NB4 (cell line): ENCODE results near the gene ARHGAP18.

Experiments
- DNase-seq: peaks from one replicate; pipeline ENCODE4 v3.0.0; 2010; ENCODE audit warnings: low read depth
- H3K4me3 ChIP-seq: one replicate; pipeline ENCODE4 v1.5.1; 2011; ENCODE audit warnings: mild to moderate bottlenecking, low read depth, low read length, moderate library complexity
- CTCF ChIP-seq: IDR thresholded peaks from one replicate; pipeline ENCODE4 v1.5.1; 2012; ENCODE audit warnings: low read depth, low read length
- MAX ChIP-seq: IDR thresholded peaks from 2 replicates; pipeline ENCODE4 v1.6.1; 2011; ENCODE audit warnings: low read depth, low read length
- MYC ChIP-seq: IDR thresholded peaks from 2 replicates; pipeline ENCODE4 v1.6.1; 2011; ENCODE audit warnings: low read depth, low read length
- POLR2A ChIP-seq: IDR thresholded peaks from 2 replicates; pipeline ENCODE4 v1.6.1; 2011; ENCODE audit warnings: mild to moderate bottlenecking; ENCODE audit not compliant: insufficient read length; ENCODE audit errors: extremely low read depth

ARHGAP18 gene

DNA sequence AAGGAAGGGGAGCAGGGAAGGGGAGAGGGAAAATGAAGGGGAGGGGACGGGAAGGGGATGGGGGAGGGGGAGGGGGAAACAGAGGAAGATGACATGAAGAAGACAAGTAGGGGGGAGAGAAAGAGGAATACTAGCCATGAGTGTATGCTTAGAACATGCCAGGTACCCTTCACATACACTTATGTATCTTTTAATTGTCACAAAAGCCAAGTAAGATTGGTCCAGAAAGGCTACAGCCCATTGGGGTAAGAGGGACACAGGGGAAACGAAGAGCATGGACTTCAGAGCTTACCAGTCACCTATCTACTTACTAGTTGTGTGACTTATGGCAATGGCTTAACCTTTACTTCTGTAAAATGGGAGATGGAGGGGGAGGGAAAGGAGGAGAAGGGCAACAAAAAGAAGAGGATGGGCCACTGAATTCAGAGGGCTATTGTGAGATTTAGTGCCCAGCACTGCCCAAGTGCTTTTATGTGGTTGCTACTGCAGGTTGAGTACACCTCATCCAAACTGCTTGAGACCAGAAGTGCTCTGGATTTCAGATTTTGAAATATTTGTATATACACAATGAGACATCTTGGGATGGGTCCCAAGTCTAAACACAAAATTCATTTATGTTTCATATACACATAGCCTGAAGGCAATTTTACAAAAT, 90.3 kb downstream of the ARHGAP18 start:
- no peak for DNase-seq
- TF ChIP-seq MYC (no peak), POLR2A (no peak), CTCF (no peak), MAX (no peak)
- no peak overlapping the region for H3K4me3 ChIP-seq

DNA sequence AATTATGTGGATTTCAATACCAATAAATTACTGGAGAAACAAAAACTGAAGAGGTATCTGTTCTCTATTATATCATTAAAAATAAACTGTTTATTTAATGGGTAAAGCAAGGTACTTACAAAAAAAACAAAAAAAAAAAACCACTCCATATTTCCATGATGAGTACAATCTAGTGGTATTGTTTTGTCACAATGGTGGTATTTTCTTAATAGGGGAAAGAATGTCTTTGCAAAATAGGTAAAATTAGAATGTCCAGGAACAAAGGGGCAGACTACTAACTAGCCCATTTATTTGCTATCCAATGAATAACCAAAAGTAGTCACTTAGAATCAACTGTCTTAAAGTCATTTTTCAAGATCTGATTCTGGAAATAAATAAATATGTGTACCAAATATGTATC, 92.0 kb downstream of the ARHGAP18 start:
- DNase-seq, result no peak
- no peak overlapping the region for H3K4me3 ChIP-seq
- TF ChIP-seq POLR2A, result no peak
- TF ChIP-seq MYC, result no peak
- TF ChIP-seq MAX, result no peak
- no peak for TF ChIP-seq CTCF

GRCh38 chr6:129615496-129615895, 94.5 kb downstream of the ARHGAP18 start:
- TF ChIP-seq MYC (no peak), CTCF (no peak), POLR2A (no peak), MAX (no peak)
- H3K4me3 ChIP-seq, result no peak overlapping the region
- no peak for DNase-seq

GRCh38 chr6:129615020-129615419, 95.0 kb downstream of the ARHGAP18 start:
- no peak for TF ChIP-seq POLR2A
- no peak for TF ChIP-seq CTCF
- no peak for TF ChIP-seq MAX
- no peak for TF ChIP-seq MYC
- DNase-seq, result no peak
- no peak overlapping the region for H3K4me3 ChIP-seq

GRCh38 chr6:129614464-129614863, 95.5 kb downstream of the ARHGAP18 start:
- TF ChIP-seq POLR2A (no peak), MAX (no peak)
- DNase-seq, result no peak
- no peak overlapping the region for H3K4me3 ChIP-seq

DNA sequence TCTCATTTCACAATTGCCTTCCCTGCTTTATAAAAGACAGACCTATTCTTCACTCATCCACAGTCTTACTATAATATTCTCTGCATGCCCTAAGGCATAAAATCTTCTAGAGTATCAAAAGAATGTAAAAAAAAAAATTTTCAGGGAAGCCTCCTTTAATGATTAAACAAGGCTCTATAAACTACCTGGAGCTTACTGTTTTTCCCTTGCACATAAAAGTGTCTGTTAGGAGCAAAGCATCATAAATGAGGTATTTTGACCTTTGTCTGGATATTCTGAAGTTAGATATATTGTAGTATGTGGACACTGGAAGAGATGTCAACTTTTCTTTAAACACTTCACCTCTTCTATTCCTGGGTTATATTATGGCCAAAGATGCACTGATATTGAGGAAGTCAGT, 97.5 kb downstream of the ARHGAP18 start:
- H3K4me3 ChIP-seq, result no peak overlapping the region
- DNase-seq, result no peak
- no peak for TF ChIP-seq MYC
- TF ChIP-seq MAX, result no peak
- no peak for TF ChIP-seq POLR2A
- TF ChIP-seq CTCF, result no peak
